ENCODE results near the gene CLINT1. TPM values are rescaled to one million over a fixed set of nuclear protein-coding genes. Genes with fewer than 3 reads are reported as not detected.

The CLINT1 gene
- total RNA-seq, 1 donor from 2014 or later = 48.6 TPM

DNA sequence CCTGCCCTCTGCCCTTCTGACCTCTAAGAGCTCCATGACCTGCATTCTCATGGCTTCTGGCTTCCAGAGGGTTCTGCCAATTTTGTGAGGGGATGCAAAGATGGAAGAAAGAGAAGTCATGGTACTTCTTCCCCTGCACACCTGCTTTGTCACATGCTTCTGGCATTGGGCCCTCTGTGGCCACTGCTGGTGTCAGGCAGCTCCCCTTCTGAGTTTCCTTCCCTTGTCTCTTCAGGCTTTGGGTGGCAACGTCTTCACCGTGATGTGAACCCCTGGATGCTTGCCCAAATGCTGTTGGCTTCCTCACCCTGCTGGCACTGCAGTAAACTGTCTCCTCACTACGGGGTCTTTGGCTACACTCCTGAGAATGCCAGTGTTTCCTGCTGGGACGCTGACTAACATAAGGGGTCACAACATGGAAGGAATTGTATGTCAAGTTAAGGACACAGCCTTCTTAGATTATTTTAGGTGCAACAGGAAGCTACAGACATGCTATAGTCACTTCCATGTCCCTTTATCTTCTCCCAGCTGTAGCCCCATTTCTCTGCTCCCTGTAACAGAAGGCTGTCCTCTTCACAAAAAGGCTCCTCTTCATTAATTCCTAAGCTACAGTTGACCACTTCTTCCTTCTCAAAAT is 8.9 kb upstream of the CLINT1 start:
- H3K9me3 ChIP-seq (replicated peaks) = no peaks in the 10 kb centered on the region
- no peak overlapping the region for H3K27ac ChIP-seq (replicated peaks)
- TF ChIP-seq CTCF (IDR thresholded peaks at IDR 0.05; ENCODE audit: borderline replicate concordance) = no peak
- no peak overlapping the region for H3K4me3 ChIP-seq
- no peaks in the 10 kb centered on the region for H3K27me3 ChIP-seq (ENCODE audit: low read depth)
- H3K36me3 ChIP-seq = no peaks in the 10 kb centered on the region
- intact Hi-C loops (cut with micrococcal nuclease) = no loop called here
- no peaks in the 10 kb centered on the region for H3K4me1 ChIP-seq
- DNase-seq = no peak

DNA sequence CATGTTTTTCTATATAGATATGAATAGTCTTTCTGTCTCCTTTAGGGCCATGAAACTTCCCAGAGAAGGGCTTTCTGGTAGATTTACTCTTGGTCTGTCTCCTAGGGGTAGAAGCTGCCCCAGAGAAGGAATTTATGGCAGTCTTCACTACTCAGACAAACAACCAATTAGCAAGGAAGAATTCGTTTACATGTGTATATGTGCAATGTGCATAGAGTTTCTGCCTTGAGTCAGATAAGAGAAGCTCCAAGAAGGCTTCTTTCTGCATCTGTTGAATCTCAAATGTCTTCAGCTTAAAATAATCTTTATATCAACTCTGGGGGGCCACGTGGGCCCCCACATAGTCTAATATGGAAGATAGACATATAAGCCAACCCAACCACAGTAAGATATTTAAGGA is 7.6 kb upstream of the CLINT1 start:
- Histone ChIP-seq H3K9me3 (replicated peaks) (no peaks in the 10 kb centered on the region), H3K27ac (replicated peaks) (no peak overlapping the region), H3K4me1 (no peaks in the 10 kb centered on the region), H3K4me3 (no peak overlapping the region), H3K36me3 (no peaks in the 10 kb centered on the region), H3K27me3 (ENCODE audit: low read depth) (no peaks in the 10 kb centered on the region)
- no peak for DNase-seq
- intact Hi-C loops (cut with micrococcal nuclease) = no loop called here
- TF ChIP-seq CTCF (IDR thresholded peaks at IDR 0.05; ENCODE audit: borderline replicate concordance) = no peak

- Histone ChIP-seq H3K27ac (replicated peaks) (no peak overlapping the region), H3K27me3 (ENCODE audit: low read depth) (no peaks in the 10 kb centered on the region), H3K4me3 (no peak overlapping the region), H3K9me3 (replicated peaks) (no peaks in the 10 kb centered on the region), H3K4me1 (no peaks in the 10 kb centered on the region), H3K36me3 (no peaks in the 10 kb centered on the region)
- TF ChIP-seq CTCF (IDR thresholded peaks at IDR 0.05; ENCODE audit: borderline replicate concordance) = no peak
- intact Hi-C loops (cut with micrococcal nuclease) = no loop called here
- DNase-seq = no peak
Observed at GRCh38 chr5:157865781-157866180, 6.8 kb upstream of the CLINT1 start.

GRCh38 chr5:157864067-157864466 is 5.1 kb upstream of the CLINT1 start:
- H3K4me3 ChIP-seq = no peak overlapping the region
- DNase-seq = no peak
- peaks cover 5% of the 10 kb centered on the region for H3K4me1 ChIP-seq
- H3K27me3 ChIP-seq (ENCODE audit: low read depth) = no peaks in the 10 kb centered on the region
- H3K9me3 ChIP-seq (replicated peaks) = no peaks in the 10 kb centered on the region
- intact Hi-C loops (cut with micrococcal nuclease) = no loop called here
- no peaks in the 10 kb centered on the region for H3K36me3 ChIP-seq
- no peak for TF ChIP-seq CTCF (IDR thresholded peaks at IDR 0.05; ENCODE audit: borderline replicate concordance)
- H3K27ac ChIP-seq (replicated peaks) = no peak overlapping the region

- Histone ChIP-seq H3K27ac (replicated peaks) (no peak overlapping the region), H3K4me1 (peaks cover 21% of the 10 kb centered on the region), H3K36me3 (no peaks in the 10 kb centered on the region), H3K4me3 (no peak overlapping the region), H3K9me3 (replicated peaks) (no peaks in the 10 kb centered on the region), H3K27me3 (ENCODE audit: low read depth) (no peaks in the 10 kb centered on the region)
- DNase-seq = no peak
- intact Hi-C loops (cut with micrococcal nuclease) = no loop called here
- TF ChIP-seq CTCF (IDR thresholded peaks at IDR 0.05; ENCODE audit: borderline replicate concordance) = no peak
Observed at GRCh38 chr5:157862183-157862851, 3.4 kb upstream of the CLINT1 start.

Measured in left ventricle myocardium inferior (tissue), 1 donor.